Measurements from ENCODE around the gene CEP135.

The CEP135 gene

GRCh38 chr4:56080384-56080783 lies 131.6 kb downstream of the CEP135 start:
- Histone ChIP-seq H3K36me3 (replicated peaks in 1 of 2; ENCODE audit: control insufficient read depth in 2 of 2, insufficient read depth in 2 of 2, low read length in 2 of 2) (no peaks in the 10 kb centered on the region), H3K4me3 (ENCODE audit: low read length in 2 of 2) (no peak overlapping the region), H3K27ac (replicated peaks; ENCODE audit: low read length) (no peak overlapping the region), H3K4me2 (ENCODE audit: insufficient read depth, low read length, poor library complexity, severe bottlenecking) (no peak overlapping the region), H3K79me1 (ENCODE audit: low read depth, low read length) (peaks cover 5% of the 10 kb centered on the region), H2BK12ac (ENCODE audit: low read length) (no peak overlapping the region), H2BK15ac (ENCODE audit: low read length) (no peak overlapping the region), H3K14ac (ENCODE audit: low read length) (no peak overlapping the region), H4K8ac (ENCODE audit: low read depth, low read length) (no peak overlapping the region), H3K18ac (ENCODE audit: low read length) (no peak overlapping the region), H3K9ac (ENCODE audit: low read depth, low read length, poor library complexity) (no peak overlapping the region), H2BK5ac (ENCODE audit: low read length) (no peak overlapping the region), H4K91ac (ENCODE audit: low read depth, low read length, poor library complexity) (no peak overlapping the region), H2AK5ac (ENCODE audit: low read depth, low read length) (no peak overlapping the region), H2BK120ac (ENCODE audit: low read depth, low read length) (no peak overlapping the region), H3K4ac (ENCODE audit: low read length) (no peak overlapping the region), H3K23ac (ENCODE audit: low read depth, low read length, poor library complexity) (no peak overlapping the region), H3K9me3 (replicated peaks in 1 of 2; ENCODE audit: control insufficient read depth in 2 of 2, insufficient read depth in 1 of 2, low read depth in 1 of 2, low read length in 2 of 2) (peaks cover 8 to 11% of the 10 kb centered on the region in 2 donors), H3K4me1 (ENCODE audit: control insufficient read depth in 2 of 2, insufficient read depth in 1 of 2, low read depth in 1 of 2, low read length in 2 of 2) (peaks cover 5 to 12% of the 10 kb centered on the region in 2 donors), H2AFZ (ENCODE audit: low read length) (no peak overlapping the region), H3K27me3 (ENCODE audit: control insufficient read depth in 3 of 3, insufficient read depth in 3 of 3, low read depth in 1 of 3, low read length in 3 of 3) (no peaks in the 10 kb centered on the region)
- no peak for DNase-seq (ENCODE audit: low spot score)
- no CpG with 5 or more reads among the region's 4 CpGs for WGBS, 2 donors (ENCODE audit: extremely low coverage in 2 of 2, insufficient read length in 2 of 2, insufficient replicate concordance in 1 of 2)

DNA sequence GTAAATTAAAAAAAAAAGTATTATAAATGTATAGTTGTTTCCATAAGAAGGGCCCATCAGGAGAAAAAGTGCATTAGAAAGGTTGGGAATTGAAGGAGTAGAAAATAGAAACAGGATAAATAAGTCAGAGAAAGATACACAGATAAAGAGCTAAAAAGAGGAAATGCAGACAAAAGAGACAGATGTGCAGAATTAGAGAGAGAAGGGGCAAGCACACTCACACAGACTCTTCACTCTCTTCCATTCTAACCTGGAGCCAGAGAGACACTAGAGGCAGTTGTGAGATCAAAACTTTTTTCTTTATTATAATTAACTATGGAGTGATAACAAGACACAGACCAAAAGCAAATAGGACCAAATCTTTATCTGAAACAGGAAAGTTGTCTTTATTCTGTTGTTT lies 134.1 kb downstream of the CEP135 start:
- H3K79me1 ChIP-seq (ENCODE audit: low read depth, low read length) = peaks cover 7% of the 10 kb centered on the region
- H3K4me2 ChIP-seq (ENCODE audit: insufficient read depth, low read length, poor library complexity, severe bottlenecking) = no peak overlapping the region
- no peak overlapping the region for H3K27ac ChIP-seq (replicated peaks; ENCODE audit: low read length)
- no peak overlapping the region for H4K91ac ChIP-seq (ENCODE audit: low read depth, low read length, poor library complexity)
- no peak overlapping the region for H3K4ac ChIP-seq (ENCODE audit: low read length)
- H3K9ac ChIP-seq (ENCODE audit: low read depth, low read length, poor library complexity) = no peak overlapping the region
- H3K36me3 ChIP-seq (replicated peaks in 1 of 2; ENCODE audit: control insufficient read depth in 2 of 2, insufficient read depth in 2 of 2, low read length in 2 of 2) = peaks cover 0 to 1% of the 10 kb centered on the region in 2 donors
- H3K18ac ChIP-seq (ENCODE audit: low read length) = no peak overlapping the region
- peaks cover 0 to 2% of the 10 kb centered on the region in 2 donors for H3K9me3 ChIP-seq (replicated peaks in 1 of 2; ENCODE audit: control insufficient read depth in 2 of 2, insufficient read depth in 1 of 2, low read depth in 1 of 2, low read length in 2 of 2)
- H2AFZ ChIP-seq (ENCODE audit: low read length) = no peak overlapping the region
- H2BK5ac ChIP-seq (ENCODE audit: low read length) = no peak overlapping the region
- H3K23ac ChIP-seq (ENCODE audit: low read depth, low read length, poor library complexity) = no peak overlapping the region
- no peak for DNase-seq (ENCODE audit: low spot score)
- H2BK120ac ChIP-seq (ENCODE audit: low read depth, low read length) = no peak overlapping the region
- no peak overlapping the region for H2AK5ac ChIP-seq (ENCODE audit: low read depth, low read length)
- no peak overlapping the region for H2BK15ac ChIP-seq (ENCODE audit: low read length)
- no peak overlapping the region for H4K8ac ChIP-seq (ENCODE audit: low read depth, low read length)
- H3K27me3 ChIP-seq (ENCODE audit: control insufficient read depth in 3 of 3, insufficient read depth in 3 of 3, low read depth in 1 of 3, low read length in 3 of 3) = no peaks in the 10 kb centered on the region
- no peak overlapping the region for H3K4me3 ChIP-seq (ENCODE audit: low read length in 2 of 2)
- H2BK12ac ChIP-seq (ENCODE audit: low read length) = no peak overlapping the region
- no peak overlapping the region for H3K14ac ChIP-seq (ENCODE audit: low read length)
- peaks cover 11 to 18% of the 10 kb centered on the region in 2 donors for H3K4me1 ChIP-seq (ENCODE audit: control insufficient read depth in 2 of 2, insufficient read depth in 1 of 2, low read depth in 1 of 2, low read length in 2 of 2)

All from neuronal stem cell (in vitro differentiated cells).